ENCODE data around the gene SAP30L.

Gene SAP30L

DNA sequence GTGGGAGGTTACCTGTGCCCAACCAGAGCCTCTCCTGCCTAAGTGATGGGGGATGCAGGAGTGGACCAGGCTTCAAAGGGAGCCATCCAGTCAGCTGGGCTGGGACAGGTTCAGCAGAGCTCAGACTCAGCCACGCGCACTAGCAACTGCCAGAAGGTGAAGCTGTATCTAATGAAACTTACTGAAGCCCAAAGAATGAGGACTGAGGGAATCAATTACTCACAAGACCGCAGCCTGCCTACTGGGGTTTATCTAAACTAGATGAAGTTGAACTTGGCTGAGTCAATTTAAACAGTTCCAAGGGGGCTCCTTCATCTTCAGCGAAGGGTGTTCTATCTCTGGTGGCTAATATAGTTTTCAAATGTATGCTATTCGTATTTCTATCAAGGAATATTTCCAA lies 20.9 kb downstream of the SAP30L start:
- DNase-seq = no peak

DNA sequence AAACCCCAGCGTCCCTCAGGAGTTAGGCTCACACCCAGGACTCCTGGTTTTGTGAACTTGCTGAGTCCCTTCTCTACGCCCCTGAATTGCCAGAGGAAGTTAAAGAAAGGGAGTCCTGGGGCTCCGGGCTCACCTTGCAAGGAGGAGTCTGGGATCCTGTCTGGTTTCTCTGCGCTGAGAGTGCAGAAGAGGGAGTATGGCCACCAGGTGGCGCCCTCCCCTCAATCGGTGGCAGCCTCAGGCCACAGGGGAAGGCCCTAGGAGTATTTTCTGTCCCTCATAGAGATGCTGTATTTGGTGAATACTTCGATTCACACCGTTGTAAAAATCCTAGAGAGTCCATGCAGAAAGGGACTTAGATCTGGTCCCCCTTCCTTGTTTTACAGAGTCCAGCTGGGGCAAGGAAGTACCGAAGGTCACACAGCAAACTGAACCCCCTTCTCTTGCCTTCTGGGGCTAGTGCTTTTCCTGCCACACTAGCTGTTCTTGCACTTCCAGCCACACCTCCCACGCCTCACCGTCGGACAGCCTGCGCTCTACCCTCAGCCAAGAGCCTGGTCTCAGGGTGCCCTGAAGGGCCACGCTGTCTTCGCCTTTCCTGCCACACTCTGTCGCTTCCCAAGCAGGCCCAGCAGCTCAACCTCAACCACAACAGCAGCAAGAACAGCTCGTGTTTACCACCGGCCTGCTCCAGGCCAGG lies 22.0 kb downstream of the SAP30L start:
- DNase-seq = peak; percentile 79

DNA sequence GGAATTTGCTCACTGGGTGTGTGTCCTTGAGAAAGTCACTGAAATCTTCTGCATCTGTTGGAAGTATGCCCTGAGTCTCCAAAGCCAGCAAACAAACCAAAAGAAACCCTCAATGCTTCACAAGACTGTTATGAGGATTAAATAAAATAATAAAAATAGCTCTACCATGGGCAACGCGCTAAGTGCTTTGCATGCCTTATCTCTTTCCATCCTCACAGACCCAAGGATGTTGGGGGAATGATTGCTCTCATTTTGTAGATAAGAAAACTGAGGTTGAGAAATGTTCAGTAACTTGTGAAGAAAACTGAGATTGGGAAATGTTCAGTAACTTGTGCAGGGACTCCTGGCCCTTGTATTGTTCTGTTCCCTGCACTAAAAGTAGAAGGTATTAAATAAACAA lies 24.3 kb downstream of the SAP30L start:
- DNase-seq = no peak

DNA sequence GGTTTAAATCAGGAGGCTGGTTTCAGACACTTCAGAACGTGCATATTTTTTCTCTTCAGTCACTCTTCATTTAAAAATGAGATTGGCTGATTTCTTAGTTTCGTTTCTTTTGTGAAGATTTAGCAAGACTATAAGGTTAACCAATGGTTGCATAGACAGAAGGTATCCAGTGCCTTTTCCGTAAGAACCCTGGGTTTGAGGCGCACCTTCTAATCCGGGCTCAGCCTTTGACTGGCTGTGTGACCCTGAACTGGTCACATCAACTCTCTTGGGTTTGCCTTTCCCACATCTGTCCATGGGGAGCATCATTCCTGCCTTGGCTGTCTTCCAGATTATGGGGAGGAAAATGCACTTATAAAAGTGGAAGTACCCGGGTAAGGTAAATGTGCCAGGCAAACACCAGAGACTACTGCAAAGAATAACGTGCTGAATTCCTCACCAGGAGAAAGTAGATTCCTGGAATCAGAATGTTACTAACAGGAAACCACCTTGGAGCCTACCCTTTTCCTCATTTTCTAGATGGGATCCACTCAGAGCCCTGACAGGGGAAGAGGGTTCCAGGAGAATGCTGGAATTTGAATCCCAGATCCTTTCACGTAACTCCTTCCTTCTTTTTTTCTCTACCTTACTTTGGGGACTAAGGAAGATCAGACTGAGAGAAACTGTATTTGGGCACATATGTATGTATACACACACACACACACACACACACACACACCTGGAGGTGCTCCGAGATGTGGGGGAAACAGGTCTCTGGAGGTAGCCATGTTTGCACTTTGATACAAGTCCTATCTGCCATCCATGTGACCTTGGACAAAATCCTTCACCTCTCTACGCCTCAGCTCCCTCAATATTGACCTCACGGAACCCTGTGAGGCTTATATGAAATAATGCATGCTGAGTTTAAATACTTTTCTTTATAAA lies 25.4 kb downstream of the SAP30L start:
- DNase-seq = no peak

DNA sequence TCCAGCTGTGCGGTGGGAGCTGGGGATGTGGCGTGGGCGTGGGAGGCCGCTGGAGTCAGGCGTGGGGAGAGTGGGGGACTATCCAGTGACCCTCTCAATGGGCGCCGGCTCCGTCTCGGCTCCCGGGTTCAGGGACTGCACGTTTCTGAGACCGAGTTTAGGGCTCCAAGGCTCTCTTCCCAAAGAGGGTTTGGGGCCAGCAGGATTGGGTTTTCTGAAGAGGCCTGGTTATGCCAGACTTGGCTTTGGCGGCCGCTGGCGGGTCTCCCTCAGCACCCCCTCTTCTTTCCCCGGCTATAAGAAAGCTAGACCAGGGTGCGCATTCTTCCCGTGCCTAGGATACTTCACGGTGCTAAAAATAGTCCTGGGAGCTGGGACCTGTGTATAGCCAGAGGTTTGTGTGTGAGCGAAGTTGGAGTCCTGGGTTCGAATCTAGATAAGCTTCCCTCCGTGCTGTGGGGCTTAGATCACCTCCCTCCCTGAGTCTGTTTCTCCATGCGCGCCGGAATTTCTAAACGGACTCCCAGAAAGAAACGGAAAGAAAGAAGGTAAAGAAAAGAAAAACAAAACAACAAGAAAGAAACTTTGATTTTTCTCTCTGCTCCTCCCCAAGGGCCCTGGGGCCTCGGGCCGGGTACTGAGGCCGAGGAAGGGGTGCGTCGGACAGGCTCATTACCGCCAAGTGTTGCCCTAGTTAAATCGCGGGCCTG lies 27.2 kb downstream of the SAP30L start:
- DNase-seq = no peak

DNA sequence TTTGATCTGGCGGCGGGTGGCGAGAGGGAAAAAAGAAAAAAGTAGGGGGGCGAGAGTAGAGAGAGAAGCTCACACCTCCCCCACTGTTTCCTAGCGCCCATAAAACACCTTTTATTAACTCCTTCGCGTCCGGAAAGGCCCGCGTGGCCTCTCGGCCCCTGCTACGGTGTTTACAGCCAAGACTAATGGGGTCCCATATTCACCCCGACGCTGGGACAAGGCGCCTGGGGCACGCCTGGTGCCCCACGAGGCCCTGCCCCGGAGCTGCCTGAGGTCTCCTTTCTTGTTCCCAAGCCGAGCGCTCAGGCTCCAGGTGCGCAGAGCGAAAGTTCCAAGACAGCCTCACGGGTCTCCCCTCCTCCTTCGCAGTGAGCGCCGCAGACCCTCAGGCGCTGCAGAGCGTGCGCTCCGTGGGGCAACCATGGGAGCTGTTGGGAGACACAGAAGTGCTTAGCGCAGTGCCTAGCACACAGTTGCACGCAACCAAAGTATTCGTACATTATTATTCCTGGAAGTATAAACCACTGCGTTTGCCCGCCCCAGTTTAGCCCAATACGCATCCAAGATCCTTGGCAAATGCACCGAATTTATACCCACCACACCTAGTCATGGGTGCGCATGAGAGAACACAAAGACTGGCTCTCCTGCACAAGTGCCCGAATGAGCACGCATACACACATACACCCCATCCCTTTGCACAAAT lies 27.9 kb downstream of the SAP30L start:
- DNase-seq = no peak

DNA sequence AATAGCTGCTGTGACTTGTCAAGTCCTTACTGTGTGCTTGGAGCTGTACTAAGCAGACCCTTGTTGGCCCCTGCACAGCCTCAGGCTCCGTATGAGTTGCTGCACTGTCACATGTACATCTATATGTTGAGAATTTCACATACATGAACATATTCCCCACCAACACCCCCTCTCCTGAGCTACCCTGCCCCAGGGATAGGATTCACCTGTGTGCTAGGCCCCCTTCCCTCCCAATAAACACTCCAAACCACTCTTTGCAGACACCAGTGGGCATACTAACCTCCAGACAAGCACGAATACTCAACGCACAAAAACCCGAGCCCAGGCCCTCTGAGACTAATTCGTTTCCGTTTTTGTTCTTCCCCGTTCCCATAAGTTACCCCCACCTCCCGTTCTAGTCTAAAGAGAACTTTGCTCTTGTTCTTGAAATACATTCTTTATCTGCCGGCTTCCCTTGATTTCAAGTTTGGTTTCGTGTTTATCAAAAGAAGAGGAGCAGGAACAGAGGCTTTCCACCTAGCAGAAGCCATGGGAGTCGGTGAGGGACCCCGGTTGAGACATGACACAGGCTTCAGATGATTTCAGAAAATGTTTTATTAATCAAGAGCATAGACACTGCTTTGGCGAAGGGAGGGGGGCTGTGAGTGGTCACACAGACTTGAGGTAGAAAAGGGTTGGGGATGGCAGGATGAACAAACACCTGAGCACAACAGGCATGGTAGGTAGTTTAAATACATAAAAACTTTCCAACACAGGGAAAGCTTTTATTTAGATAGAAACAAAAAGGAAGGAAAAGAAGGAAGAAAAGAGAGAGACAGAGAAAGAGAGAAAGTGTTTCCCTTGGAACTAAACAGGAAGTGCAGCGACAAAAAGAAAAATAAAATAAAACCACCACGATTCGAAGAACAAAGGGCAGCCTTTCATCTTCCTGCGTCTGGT lies 28.9 kb downstream of the SAP30L start:
- no peak for DNase-seq

DNA sequence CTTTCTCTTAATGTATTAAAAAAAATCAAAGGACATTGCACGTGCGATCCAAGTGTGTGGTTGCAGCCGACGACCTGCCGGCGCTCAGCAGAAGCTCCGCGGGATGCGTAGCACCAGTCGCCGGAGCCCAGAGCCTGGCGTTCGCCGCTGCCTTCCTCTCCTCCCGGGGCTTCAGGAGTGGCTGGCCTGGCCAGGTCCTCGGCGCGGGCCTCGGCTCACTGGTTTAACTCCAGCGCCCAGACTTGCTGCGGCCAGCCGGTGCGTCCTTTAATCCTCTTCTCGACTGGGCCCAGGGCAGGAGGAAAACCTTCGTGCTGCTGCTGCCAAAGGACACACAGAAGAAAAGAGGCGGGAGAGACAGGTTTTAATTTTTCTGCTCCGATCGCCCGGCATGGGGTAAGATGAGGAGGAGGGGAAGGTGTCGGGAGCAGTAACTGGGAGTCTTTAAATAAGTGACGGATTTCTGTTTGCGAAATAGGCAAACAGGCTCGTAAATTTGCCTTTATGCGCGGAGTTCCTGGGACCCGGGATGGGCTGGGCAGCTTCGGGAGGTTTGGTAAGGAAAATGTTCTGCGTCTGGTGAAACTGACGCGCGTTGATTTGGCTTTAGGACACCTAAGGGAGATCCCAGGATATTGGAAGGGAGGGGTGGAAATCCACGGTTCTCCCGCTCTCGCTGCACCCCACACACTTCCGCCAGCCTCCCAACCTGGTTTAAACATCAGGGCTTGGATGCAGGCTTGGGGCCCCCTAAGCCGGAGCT lies 30.0 kb downstream of the SAP30L start:
- DNase-seq = peak; percentile 43

DNA sequence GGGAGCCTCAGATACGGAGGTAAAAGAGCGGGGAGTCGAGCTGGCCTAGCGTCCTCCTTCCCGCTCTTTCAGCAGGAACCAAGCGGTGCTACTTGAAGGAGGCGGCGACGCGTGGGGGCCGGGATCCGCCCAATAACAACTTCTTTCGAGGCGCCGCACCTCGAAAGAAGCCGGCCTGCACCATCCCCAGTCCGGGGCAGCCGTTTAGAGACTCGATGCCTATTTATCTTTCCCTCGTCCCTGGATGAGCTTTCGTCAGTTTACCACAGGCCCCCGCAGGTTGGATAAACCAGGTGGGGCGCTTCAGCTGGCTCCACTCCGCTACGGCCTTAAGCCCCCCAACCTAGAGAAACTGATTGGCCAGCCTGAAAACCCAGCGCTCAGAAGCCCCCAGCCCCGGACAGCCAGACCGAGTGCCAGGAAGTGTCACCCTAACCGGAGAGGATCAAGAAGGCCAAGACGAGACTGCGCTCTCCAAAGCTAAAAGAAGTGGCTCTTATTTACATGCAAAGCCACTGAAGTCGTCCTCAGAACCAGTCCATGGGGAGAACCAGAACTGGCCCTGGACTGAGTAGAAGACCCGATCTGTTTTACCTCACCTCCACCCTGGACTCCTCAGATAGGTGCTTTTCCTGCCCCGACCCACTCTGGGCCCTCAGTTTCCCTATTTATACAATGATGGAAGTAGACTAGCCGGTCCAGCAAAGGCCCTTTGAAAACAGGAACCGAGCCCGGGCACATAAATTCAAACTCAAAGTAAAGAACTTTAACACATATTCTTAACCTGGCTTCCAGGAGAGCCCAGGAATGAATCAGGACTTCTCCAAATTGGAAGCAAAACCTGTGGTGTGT lies 30.8 kb downstream of the SAP30L start:
- DNase-seq = no peak

DNA sequence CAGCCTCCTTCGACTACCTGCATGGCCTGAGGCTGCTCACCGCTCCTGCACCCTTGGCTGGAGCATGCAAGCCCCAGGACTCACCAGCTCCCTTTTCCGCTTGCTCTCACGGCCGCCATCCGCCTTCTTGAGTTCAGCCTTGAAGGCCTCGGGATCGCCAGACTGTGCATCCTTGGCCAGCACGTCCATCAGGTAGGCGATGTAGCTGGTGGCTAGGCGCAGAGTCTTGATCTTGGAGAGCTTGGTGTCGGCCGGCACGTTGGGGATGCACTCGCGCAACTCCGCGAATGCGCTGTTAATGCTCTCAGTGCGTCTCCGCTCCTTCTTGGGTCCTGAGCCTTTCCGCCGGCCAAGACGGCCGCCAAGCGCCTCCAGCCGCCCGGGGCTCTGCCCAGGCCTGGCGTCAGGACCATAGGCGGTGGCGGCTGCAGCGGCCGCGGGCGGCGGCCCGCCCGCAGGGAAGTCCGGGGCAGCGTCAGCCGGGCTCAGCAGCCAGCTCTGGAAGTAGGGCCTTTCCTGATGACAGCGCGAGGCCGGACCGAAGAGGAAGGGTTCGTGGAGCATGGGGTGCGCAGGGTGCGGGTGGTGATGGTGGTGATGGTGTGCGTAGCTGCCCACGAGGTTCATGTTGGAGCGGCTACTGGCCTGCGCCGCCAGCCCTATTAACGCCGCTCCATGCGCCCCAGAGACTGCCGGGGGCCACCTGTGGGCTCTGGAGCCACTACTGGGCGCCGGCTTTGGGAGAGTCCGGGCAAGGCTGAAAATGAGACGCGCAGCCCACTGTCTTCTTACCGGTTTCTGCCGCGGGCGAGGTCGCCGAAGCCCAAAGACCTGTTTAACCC lies 31.8 kb downstream of the SAP30L start:
- no peak for DNase-seq

DNA sequence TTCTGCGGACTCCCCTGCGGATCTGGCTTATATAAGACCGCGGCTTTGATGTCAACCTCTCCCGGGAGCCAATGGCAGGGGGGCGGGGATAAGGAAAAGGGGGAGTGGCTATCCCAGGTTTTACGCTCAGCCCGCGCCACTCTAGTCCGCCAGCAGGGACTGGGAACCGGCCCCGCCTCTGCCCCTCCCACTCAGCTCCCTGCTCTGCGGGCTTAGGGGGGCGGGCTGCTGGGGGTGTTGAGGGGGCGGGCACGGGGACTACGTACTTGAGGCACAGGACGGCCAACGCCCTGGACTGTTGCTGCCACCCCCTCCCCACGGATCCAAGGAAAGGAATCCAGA lies 32.4 kb downstream of the SAP30L start, which contains the start of gene HAND1:
Gene HAND1, minus strand, starts transcription at position 4 of the 342 bp plus-strand sequence. CDS start 219 bp downstream, outside the sequence.
- peak; percentile 55 for DNase-seq

DNA sequence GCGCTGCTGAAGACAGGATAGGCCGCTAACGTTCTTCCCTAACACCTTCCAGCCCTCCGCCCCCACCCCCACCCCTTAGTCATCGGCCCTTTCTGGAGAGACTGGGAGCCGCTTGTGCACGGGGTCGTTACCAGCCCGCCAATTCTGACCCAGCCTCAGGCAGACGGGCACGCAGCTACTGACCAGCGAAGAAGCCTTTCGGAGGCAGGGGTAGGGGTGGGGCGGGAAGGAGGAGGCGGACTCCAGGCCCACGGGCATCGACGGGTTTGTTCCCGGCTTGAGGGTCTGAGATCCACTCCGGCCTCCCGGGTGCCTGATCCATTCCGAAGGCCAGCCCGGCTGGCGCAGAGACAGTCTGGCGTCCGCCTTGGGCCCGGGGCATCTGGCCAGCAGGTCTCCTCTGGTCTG lies 33.0 kb downstream of the SAP30L start:
- no peak for DNase-seq

DNA sequence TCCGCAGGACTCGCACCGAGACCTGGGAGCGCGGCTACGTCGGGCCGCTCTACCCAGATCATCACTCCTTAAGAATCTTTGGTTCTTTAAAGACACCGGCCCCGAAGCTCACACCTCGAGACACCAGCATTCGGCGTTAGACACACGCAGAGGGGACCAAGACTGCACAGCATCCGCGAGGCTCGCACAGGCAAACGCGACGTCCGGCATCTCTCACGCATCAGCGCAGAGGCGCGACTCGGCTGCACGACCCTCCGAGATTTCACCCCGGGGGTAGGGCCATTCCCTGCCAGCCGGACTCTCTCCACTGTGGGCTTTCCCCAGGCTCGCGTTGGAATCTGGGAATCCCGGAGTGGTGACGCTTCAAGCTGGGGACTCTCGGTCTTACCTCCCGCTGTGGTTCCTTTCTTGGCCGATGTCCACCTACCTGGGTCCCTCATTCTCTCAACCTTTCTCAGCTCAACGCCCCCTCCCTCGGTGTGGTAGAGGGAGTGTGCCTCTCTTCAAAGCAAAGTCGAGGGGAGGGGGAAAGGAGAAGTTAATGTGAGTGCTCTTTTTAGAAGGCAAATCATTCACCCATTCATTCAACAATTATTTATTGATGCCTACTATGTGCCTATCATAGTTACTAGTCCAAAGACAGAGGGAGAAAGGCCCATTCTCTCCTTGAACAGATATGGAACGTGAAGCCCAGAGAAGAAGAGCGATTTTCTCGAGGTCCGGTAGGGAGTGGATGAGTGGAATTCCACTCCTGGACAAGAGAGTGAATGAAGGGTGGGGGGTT lies 33.6 kb downstream of the SAP30L start:
- no peak for DNase-seq

DNA sequence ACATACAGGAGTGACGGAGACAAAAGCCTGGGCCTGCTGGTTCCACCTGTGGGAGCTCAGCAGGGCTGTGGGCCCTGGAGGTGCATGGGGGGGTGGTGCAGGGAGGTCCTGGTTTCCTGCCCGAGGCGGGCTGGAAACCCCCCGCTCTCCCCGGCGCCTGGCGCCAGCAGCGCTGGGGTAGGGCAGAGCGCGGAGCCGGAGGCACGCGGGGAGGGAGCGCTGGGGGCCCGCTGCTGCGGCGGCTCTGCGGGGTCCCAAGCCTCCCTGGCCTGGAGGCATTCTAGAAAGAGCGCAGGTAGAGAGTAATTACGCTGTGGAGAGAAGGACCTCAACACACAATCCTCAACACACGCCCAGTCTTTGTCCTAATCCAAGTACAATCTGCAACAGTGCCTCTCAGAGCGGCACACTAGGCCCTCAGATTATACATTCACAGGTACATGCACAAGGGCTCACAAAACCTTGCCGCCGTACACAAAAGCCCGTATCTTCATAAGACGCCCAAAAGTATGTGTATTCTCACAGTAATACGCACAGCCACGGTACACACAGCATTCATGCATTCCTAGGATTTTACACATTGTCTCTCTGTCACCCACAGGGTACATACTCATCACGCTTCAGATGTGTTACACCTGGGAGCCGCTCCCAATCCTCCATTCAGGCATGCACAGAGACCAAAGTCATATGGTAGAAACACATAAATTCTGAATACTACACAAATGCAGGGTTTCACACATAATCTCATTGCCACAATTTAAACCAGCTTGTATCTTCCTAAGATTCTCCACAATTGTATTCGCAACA lies 34.4 kb downstream of the SAP30L start:
- DNase-seq = no peak

DNA sequence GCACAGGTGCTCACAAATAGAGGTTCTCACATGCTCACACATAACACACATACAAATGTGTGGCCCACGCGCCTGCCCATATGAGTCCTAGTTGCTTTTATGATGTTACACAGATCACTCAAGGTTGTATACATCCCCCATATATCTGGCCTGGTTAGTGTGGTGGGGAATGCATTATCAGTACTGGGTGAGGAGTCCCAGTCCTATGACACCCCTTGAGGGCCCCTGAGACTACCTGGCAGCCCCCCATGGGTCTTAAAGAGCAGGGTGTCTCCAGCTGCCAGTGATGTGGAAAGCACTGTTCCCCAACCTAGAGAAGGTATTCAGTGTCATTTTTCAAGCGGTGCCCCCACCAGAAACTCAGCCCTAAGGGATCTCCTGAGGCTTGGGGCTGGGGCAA lies 35.0 kb downstream of the SAP30L start:
- no peak for DNase-seq

DNA sequence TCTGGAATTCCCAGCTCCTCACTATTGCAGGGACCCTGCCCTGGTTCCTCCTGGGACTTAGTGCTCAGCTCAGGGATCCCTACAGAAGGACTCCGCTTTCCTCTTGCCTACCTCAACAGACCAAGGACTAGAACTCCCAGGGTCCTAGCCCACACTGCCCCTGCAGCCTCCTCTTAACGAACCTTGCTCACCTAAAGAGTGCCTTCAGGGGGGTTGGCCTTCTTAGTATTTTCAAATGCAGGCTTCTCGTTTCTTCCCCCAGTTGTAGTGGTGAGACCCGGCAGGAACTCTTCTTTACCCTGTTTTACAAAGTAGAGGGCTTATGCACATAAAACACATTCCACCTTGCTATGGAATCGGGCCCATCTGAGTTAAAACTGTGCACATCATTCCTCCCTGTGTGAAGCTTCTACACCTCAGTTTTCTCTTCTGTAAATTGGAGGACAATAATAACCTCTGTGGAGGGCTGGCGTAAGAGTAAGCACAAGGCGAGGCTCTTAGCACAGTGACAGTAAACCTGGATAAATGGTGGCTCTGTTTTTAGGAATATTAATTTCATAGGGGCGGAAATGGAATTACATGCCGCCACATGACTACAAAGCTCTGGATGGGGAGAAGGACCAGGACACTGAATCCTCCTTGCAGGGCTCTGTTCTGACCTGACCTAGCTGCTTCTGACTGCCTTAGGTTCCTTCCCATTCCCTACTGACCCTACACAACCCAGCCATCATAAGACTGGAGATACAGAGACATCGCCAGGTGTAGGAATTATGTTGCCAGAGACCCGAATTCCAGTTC lies 36.0 kb downstream of the SAP30L start:
- no peak for DNase-seq

Measured in right hindlimb (tissue), 1 donor.